GM12873 (cell line): ENCODE data around the gene BICC1.

ENCODE experiments used
- TF ChIP-seq, protein P1 (sequence below): IDR thresholded peaks from 2 replicates; pipeline ENCODE4 v1.5.1; 2012; ENCODE audit warnings: low read depth, mild to moderate bottlenecking, moderate library complexity, low read length, control low read depth; ENCODE audit not compliant: insufficient read depth; ENCODE audit errors: missing control alignments

The BICC1 gene

DNA sequence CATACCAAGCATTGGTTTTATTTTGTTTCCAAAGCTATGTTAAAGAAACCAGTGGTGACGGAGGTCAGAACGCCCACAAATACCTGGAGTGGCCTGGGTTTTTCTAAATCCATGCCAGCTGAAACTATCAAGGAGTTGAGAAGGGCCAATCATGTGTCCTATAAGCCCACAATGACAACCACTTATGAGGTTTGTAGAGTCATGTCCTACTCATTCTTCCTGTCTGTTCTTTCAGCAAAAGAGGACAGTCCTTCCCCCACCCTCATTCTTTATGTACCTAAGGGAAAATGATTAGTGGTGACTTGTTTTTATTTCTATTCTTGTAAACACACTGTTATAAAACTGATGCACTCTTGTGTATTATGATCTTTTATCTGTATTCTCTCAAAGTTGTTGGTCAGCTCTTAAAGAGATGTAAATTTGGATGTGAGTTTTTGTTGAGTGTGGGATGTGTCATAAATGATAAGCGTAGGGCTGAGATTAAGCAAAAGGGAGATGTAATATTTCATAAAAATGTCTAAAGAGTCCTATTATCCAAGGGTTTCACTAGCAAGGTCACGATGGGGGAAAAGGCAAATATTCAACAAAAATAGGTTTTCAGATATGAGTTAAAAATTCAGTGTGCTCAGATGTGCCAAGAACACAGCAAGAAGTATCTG, 294.4 kb downstream of the BICC1 start:
- TF ChIP-seq, protein P1, sequence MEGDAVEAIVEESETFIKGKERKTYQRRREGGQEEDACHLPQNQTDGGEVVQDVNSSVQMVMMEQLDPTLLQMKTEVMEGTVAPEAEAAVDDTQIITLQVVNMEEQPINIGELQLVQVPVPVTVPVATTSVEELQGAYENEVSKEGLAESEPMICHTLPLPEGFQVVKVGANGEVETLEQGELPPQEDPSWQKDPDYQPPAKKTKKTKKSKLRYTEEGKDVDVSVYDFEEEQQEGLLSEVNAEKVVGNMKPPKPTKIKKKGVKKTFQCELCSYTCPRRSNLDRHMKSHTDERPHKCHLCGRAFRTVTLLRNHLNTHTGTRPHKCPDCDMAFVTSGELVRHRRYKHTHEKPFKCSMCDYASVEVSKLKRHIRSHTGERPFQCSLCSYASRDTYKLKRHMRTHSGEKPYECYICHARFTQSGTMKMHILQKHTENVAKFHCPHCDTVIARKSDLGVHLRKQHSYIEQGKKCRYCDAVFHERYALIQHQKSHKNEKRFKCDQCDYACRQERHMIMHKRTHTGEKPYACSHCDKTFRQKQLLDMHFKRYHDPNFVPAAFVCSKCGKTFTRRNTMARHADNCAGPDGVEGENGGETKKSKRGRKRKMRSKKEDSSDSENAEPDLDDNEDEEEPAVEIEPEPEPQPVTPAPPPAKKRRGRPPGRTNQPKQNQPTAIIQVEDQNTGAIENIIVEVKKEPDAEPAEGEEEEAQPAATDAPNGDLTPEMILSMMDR, result no peak

DNA sequence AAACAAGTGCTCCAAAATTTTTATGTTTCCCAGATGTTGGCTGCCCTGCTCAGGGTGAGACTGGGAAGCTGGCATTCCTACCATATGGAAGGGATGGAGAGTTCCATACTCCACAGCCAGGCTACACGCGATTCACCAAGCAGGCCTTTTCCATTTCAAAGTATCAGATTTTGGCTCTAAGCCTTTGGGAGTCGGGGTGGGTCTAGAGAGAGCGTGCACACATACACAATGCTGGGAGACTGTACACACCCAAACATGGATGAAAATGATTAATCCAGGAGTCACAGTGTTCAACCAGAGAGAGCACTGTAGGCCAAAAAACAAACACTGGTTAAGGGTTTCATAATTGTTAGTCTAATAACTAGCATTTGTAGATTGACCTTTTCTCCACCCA, 295.0 kb downstream of the BICC1 start:
- TF ChIP-seq, protein P1, result no peak

DNA sequence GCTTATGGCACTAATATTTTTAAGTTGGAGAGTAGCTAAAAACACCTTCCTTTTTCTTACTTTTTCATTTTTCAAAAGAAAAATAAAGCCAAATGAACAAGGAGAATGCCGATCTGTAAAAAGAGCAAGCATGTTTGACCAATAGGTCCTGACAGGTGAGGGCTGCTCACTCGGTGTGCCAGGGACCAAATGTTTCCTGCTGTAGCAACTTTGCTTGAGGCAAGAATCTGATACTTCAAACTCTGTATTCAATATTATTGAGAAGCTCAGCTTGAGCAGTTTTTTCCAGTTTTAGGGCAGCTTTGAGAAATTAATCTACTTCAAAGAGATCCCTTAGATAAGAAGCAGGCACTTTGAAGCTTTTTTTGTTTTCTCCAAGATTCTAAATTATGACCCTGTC, 298.1 kb downstream of the BICC1 start:
- TF ChIP-seq, protein P1, result no peak

DNA sequence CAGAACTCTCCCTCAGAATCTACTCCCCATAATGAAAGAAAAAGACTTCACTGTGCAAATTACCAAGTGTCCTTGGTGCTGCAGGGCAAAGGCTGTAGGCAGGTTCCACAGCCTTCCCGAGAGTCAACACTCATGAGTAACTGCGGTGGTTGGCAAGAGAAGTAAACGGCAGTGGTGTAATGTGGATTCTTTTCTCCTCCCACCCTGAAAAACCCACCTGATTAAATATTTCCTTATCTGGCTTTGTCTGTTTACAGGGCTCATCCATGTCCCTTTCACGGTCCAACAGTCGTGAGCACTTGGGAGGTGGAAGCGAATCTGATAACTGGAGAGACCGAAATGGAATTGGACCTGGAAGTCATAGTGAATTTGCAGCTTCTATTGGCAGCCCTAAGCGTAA, 300.9 kb downstream of the BICC1 start:
- TF ChIP-seq, protein P1, result no peak

DNA sequence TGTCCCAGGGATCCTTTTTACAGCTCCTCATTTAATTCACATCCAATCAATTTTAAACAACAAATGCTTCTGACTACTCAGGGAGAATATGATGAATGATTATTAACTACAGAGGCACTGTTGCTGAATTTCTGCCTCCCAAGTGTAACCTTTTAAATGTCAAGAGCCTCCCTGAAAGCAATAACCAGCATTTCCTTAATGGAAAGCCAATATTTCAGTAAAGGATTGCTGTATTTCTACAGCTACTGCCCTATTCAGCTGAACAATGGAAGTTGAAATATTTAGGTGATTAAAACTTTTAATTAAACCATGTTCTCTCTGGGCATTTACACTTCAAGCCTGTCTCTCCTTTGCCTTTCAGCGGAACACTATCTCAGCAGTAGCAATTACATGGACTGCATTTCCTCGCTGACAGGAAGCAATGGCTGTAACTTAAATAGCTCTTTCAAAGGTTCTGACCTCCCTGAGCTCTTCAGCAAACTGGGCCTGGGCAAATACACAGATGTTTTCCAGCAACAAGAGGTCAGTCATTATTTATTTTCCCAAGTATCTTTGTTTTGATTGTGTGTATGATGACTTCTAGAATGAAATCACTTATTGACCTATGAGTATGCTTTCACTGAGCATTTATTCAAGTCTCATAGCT, 304.7 kb downstream of the BICC1 start:
- TF ChIP-seq, protein P1, result no peak

DNA sequence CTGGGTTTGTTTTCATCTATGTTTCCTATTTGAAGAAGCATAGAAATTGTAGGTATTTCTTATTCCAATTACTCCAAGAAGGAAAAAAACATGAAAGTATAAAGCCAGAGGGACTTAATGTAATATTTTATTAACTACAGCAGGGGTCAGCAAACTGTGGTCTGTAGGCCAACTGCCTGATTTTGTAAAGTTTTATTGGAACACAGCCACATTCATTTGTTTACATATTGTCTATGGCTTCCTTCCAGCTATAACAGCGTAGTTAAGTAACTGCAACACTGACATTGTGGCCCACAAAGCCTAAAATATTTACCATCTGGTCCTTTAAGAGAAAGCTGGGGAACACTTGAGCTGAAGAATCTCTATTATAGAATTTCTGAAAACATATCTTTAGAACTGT, 306.2 kb downstream of the BICC1 start:
- TF ChIP-seq, protein P1, result no peak

DNA sequence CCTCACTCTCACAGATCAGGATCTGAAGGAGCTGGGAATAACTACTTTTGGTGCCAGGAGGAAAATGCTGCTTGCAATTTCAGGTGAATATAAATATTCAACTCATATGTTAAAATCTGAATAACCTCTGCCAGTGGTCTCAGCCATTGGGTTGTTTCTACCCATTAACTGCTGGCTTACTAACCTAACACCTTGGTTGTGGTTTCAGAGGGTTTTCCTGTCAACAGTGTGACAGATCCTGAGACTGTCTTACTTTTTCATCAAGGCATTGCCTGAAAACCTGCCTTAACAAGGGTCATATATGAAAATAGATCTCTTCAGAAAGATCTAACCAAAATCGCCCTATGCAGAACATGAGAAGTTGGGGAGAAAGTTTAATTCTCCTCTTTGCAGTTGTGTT, 307.7 kb downstream of the BICC1 start:
- TF ChIP-seq, protein P1, result no peak
